ENCODE results near the gene LRRC9. TPM values are rescaled to one million over a fixed set of nuclear protein-coding genes. Genes with fewer than 3 reads are reported as not detected.

LRRC9 gene
- total RNA-seq, 1 donor from 2014 or later: 3.7 TPM

DNA sequence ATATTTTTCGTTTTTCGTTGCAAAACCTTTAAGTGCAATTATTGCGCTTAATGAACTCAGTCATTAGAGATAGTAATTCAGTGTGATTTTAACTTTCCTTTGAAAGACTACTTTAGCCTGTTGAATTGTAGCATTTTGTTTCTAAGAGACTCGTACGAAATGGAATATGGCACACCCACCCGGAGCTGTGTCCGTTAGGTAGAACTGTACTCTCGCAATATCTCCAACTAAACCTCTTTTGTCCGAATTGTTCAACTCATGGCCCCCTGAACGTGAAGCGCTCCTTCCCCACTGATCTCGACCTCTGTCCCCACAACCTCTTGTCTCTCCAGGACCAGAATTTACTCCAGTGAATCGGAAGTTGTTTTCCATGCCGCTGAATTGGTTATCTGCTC is 172.6 kb downstream of the LRRC9 start:
- Mint-ChIP-seq H3K9me3 (ENCODE audit: low read depth) (no peaks in the 10 kb centered on the region), H3K27ac (peak overlapping the region; percentile 96), H3K36me3 (ENCODE audit: insufficient read depth) (no peaks in the 10 kb centered on the region), H3K4me1 (ENCODE audit: low read depth) (peaks cover 30% of the 10 kb centered on the region), H3K27me3 (no peaks in the 10 kb centered on the region), H3K4me3 (ENCODE audit: low read depth) (peak overlapping the region; percentile 94)
- TF ChIP-seq CTCF (IDR thresholded peaks at IDR 0.05; ENCODE audit: unreplicated experiment): no peak
- DNase-seq (ENCODE audit: low spot score, unreplicated experiment): no peak

- no peak for DNase-seq (ENCODE audit: low spot score, unreplicated experiment)
- Mint-ChIP-seq H3K27ac (peak overlapping the region; percentile 96), H3K36me3 (ENCODE audit: insufficient read depth) (peaks cover 4% of the 10 kb centered on the region), H3K4me1 (ENCODE audit: low read depth) (peaks cover 32% of the 10 kb centered on the region), H3K4me3 (ENCODE audit: low read depth) (peak overlapping the region; percentile 94), H3K9me3 (ENCODE audit: low read depth) (no peaks in the 10 kb centered on the region), H3K27me3 (no peaks in the 10 kb centered on the region)
- no peak for TF ChIP-seq CTCF (IDR thresholded peaks at IDR 0.05; ENCODE audit: unreplicated experiment)
These were observed 173.1 kb downstream of the LRRC9 start for GRCh38 chr14:60093080-60093479.

- TF ChIP-seq CTCF (IDR thresholded peaks at IDR 0.05; ENCODE audit: unreplicated experiment): no peak
- Mint-ChIP-seq H3K9me3 (ENCODE audit: low read depth) (peaks cover 2% of the 10 kb centered on the region), H3K36me3 (ENCODE audit: insufficient read depth) (peaks cover 8% of the 10 kb centered on the region), H3K27me3 (no peaks in the 10 kb centered on the region), H3K4me3 (ENCODE audit: low read depth) (peak overlapping the region; percentile 94), H3K4me1 (ENCODE audit: low read depth) (peaks cover 33% of the 10 kb centered on the region), H3K27ac (peak overlapping the region; percentile 96)
- no peak for DNase-seq (ENCODE audit: low spot score, unreplicated experiment)
These were observed 173.7 kb downstream of the LRRC9 start for GRCh38 chr14:60093606-60094005.

- Mint-ChIP-seq H3K9me3 (ENCODE audit: low read depth) (peaks cover 2% of the 10 kb centered on the region), H3K4me1 (ENCODE audit: low read depth) (peaks cover 33% of the 10 kb centered on the region), H3K27ac (peak overlapping the region; percentile 80), H3K27me3 (no peaks in the 10 kb centered on the region), H3K4me3 (ENCODE audit: low read depth) (peak overlapping the region; percentile 94), H3K36me3 (ENCODE audit: insufficient read depth) (peaks cover 8% of the 10 kb centered on the region)
- TF ChIP-seq CTCF (IDR thresholded peaks at IDR 0.05; ENCODE audit: unreplicated experiment): no peak
- no peak for DNase-seq (ENCODE audit: low spot score, unreplicated experiment)
These were observed 174.5 kb downstream of the LRRC9 start for GRCh38 chr14:60094306-60094897.

- Mint-ChIP-seq H3K9me3 (ENCODE audit: low read depth) (peaks cover 2% of the 10 kb centered on the region), H3K36me3 (ENCODE audit: insufficient read depth) (peaks cover 8% of the 10 kb centered on the region), H3K4me1 (ENCODE audit: low read depth) (peaks cover 33% of the 10 kb centered on the region), H3K27ac (no peak overlapping the region), H3K4me3 (ENCODE audit: low read depth) (no peak overlapping the region), H3K27me3 (no peaks in the 10 kb centered on the region)
- no peak for TF ChIP-seq CTCF (IDR thresholded peaks at IDR 0.05; ENCODE audit: unreplicated experiment)
- DNase-seq (ENCODE audit: low spot score, unreplicated experiment): no peak
These were observed 175.3 kb downstream of the LRRC9 start for GRCh38 chr14:60095231-60095630.
